Omental fat pad (tissue), 4 donors: ENCODE results near the gene CDC14A. TPM values are rescaled to one million over a fixed set of nuclear protein-coding genes. Genes with fewer than 3 reads are reported as not detected.

Source experiments
- ATAC-seq: fragments of 150-250 bp; one replicate; pipeline ENCODE4 v1.9.1; 2016; ENCODE audit warnings: mild to moderate bottlenecking, moderate library complexity; ENCODE audit not compliant: low FRiP score
- DNase-seq: peaks from one replicate; pipeline ENCODE4 v3.0.0-alpha.2; 2019; ENCODE audit warnings: low spot score
- total RNA-seq, 4 donors: library from RNA; depleted of rRNA; stranded (reverse); fragments of >200 nt; gene quantifications; one replicate each; pipeline ENCODE4 v1.1.0, GENCODE V29; 2016
- TF ChIP-seq, protein P1 (sequence below), 3 donors: fragments of 450-650 bp; IDR thresholded peaks; one replicate each; pipeline ENCODE4 v1.5.1; 2016 to 2017; ENCODE audit warnings: antibody characterized with exemption in 3 of 3, mild to moderate bottlenecking in 3 of 3, moderate library complexity in 2 of 3

The CDC14A gene
- total RNA-seq, 4 donors from 2014 or later = 9.4 to 39.9 (median 13.4) TPM

DNA sequence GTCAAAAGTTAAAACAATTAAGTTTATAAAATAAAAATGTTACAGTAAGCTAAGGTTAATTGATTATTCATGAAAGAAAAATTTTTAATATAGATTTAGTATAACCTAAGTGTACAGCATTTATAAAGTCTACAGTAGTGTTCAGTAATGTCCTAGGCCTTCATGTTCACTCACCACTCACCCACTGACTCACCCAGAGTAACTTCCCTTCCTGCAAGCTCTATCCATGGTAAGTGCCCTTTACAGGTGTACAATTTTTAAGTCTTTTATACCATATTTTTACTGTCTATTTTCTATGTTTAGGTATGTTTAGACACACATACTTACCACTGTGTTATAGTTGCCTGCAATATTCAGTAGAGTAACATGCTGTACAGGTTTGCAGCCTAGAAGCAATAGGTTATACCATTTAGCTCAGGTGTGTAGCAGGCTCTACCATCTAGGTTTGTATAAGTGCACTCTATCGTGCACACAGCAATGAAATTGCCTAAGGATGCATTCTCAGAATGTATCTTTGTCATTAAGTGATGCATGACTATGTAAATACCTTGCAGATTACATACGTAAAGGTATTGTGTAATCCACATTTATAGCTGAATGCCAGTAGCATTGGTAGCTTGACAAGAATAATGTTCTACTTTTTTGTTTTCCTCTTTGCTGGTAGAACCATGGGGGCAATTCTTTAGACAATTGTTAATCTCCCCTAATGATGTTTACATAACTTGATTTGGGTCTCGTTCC, 149.9 kb downstream of the CDC14A start:
- no peak for ATAC-seq
- no peak for DNase-seq
- TF ChIP-seq, protein P1, sequence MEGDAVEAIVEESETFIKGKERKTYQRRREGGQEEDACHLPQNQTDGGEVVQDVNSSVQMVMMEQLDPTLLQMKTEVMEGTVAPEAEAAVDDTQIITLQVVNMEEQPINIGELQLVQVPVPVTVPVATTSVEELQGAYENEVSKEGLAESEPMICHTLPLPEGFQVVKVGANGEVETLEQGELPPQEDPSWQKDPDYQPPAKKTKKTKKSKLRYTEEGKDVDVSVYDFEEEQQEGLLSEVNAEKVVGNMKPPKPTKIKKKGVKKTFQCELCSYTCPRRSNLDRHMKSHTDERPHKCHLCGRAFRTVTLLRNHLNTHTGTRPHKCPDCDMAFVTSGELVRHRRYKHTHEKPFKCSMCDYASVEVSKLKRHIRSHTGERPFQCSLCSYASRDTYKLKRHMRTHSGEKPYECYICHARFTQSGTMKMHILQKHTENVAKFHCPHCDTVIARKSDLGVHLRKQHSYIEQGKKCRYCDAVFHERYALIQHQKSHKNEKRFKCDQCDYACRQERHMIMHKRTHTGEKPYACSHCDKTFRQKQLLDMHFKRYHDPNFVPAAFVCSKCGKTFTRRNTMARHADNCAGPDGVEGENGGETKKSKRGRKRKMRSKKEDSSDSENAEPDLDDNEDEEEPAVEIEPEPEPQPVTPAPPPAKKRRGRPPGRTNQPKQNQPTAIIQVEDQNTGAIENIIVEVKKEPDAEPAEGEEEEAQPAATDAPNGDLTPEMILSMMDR (IDR thresholded peaks at IDR 0.05) = no peak

DNA sequence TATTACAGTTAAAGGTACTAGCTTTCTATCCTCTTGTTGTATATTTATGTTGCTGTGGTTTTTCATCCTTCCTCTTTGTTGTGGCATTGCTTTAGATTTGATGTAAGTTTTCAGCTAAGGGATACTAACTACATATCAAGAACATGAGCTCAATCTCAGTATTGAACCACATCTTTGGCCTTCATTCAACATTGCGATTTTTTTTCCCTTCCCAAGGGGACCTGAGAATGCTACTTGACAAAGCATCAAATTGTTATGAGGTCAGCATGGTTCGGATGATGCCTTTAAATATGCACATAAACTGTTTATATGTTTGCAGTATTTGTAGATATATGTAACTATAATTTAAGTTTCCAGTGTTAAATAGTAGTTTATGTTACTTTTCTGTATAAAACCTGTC, 153.9 kb downstream of the CDC14A start:
- TF ChIP-seq, protein P1 (IDR thresholded peaks at IDR 0.05) = no peak
- ATAC-seq (no peak), DNase-seq (no peak)

DNA sequence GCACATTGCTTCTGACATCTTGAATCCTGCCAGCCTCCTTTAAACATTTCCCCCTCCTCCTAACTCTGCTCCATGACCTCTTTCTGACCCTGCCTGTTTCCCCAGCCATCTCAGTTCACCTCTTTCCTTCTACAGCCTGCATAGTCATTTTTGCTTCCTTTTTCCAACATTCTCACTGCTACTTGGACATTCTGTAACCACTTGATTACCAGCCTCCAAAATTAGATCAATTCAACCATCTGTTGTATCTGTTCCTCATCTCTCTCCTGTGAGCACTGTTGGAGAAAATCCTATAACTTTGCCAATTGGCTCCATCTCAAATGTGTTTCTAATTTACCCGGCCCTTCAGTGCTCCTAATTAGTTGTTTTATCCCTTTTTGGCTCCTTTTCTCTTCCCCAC, 158.1 kb downstream of the CDC14A start:
- TF ChIP-seq, protein P1 (IDR thresholded peaks at IDR 0.05) = no peak
- DNase-seq (no peak), ATAC-seq (no peak)

DNA sequence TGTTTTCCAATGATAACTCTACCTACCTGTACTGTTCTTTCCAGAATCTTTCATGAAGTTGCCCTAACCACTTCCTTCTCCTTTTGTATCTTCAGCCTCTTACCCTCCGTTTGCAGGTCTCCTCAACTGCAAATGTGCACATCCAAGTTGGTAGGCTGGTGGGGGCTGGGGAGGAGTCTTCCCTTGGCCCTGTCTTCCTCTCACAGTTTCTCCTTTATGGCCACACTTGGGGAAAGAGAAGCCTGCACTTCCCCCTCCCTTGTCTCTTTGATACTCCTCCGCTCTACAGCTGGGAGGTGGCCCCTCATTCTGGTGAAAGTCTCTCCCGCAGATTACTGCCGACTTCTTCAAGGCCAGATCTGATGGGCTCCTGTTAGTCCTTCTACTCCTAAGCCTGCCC, 158.8 kb downstream of the CDC14A start:
- DNase-seq = no peak
- no peak for ATAC-seq

DNA sequence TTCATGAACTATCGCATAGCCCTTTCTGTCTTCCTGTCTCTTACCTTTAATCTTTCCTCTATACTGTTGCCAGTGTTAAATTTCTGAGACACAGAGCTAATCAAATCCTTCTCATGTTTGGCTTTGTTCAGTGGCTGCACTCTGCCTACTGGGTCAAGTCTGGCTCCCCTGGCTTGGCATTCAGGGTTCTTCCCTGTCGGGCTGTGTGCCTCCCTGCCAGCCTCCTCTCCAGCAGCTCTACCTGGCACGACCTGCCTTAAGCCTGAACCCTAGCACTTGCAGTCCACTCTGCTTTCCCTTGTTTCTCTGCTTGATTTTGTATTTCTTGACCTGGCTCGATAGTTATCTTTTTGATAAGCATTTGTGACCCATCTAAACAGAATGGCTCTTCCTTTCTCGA, 159.5 kb downstream of the CDC14A start:
- TF ChIP-seq, protein P1 (IDR thresholded peaks at IDR 0.05) = no peak
- no peak for DNase-seq
- no peak for ATAC-seq

More for the DNA sequence above, 158.8 kb downstream of the CDC14A start:
- TF ChIP-seq, protein P1 (IDR thresholded peaks at IDR 0.05) = no peak

DNA sequence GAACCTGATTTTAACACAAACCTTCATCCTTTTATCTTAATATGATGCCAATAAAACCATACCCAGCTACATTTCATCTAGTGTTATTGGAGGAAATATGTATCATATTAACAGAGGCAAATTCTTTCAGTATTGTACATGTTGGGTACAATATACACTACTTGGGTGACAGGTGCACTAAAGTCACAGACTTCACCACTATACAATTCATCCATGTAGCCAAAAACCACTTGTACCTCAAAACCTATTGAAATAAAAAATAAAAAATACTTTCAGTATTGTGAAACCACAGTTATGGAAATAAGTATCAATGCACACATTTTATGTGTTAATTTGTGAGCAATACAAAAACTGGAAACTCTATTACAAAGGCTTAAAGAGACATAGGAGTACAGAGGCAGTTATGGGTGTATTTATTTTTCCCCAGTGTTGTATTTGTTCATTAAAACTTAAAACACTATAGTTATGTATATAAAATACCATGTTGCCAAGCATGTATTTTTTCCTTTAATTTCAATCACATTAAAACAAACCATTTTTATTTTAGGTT, 160.6 kb downstream of the CDC14A start:
- no peak for DNase-seq
- TF ChIP-seq, protein P1 (IDR thresholded peaks at IDR 0.05) = no peak
- ATAC-seq = no peak

DNA sequence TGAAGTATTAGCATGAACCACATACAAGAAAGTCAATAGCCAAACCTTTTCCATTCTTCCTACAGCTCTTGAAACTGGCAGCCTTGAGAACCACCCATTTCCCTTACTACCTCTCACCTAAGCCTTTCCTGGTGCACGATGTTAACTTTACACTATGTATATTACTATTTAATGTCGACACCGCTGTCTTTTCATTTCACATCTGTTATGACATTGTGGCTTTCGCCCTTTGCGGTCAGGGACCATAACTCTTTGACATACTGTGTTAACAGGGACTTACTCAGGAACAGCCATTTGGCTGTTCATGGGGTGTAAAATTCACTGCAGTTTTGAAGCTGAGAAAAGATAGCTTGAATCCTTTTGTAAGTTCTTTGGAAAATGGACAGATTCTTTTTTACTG, 164.6 kb downstream of the CDC14A start:
- ATAC-seq = no peak
- TF ChIP-seq, protein P1 (IDR thresholded peaks at IDR 0.05) = no peak
- no peak for DNase-seq
